Effector memory CD8-positive, alpha-beta T cell (primary cell): ENCODE measurements around the gene LMX1B.

ENCODE experiments used
- ATAC-seq: fragments of 150-1000 bp; cut with Tn5 transposase; replicated peaks from 2 replicates; pipeline ENCODE4 v1.10.0; 2021; ENCODE audit warnings: mild to moderate bottlenecking, moderate library complexity
- DNase-seq, 3 experiments: peaks; one replicate each; pipeline ENCODE4 v3.0.0; 2021
- H3K27ac Mint-ChIP-seq, 2 donors: one replicate each; pipeline ENCODE4 v1.8.0; 2022; ENCODE audit warnings: mild to moderate bottlenecking in 2 of 2, mixed read lengths in 2 of 2, moderate library complexity in 2 of 2
- H3K27me3 Mint-ChIP-seq, 2 donors: one replicate each; pipeline ENCODE4 v1.8.0; 2022; ENCODE audit warnings: mixed read lengths in 2 of 2
- H3K36me3 Mint-ChIP-seq: one replicate; pipeline ENCODE4 v1.8.0; 2022; ENCODE audit warnings: mild to moderate bottlenecking, moderate library complexity, mixed read lengths; ENCODE audit not compliant: insufficient read depth
- H3K4me1 Mint-ChIP-seq, 2 donors: one replicate each; pipeline ENCODE4 v1.8.0; 2022; ENCODE audit warnings: low read depth in 2 of 2, mixed read lengths in 2 of 2
- H3K4me3 Mint-ChIP-seq, 2 donors: one replicate each; pipeline ENCODE4 v1.8.0; 2022; ENCODE audit warnings: mild to moderate bottlenecking in 2 of 2, mixed read lengths in 2 of 2, moderate library complexity in 2 of 2
- H3K9me3 Mint-ChIP-seq, 2 donors: one replicate each; pipeline ENCODE4 v1.8.0; 2022; ENCODE audit warnings: mixed read lengths in 2 of 2

LMX1B gene

DNA sequence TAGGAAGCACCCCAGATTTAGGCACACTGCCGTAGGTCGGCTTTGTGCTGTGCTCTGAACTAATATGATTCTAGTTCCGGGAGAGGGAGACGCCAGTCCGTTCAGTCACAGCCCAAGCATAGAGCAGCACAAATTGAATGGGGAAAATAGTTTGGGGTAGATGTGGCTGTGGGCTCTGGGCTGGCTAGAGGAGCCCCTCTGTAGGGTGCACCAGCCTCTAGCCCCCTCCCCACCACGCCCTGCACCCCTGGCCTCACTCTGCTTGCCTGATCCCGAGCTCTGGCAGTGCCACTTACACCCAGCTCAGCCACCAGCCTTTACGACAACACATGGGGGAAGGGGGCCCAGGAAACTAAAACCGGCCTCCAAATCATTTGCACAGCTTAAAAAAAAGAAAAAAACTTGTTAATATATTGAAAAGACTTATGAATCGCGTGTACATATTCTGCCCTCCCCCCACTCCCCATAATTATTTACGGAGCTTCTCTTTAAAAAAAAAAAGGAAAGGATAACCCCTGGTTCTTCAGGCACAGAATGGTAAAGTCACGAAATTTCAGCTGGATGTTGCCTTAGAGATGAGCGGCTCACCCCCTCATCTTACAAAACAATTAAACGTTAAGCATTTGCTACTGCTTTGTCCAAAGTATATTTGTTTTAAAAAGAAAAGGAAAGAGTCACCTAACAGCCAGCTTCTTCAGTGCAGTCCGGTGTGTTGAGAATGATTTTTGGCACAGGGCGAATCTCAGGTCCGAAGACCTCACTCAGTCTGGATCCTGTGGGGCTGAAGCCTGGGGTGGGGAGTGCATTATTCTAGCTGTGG lies 3.5 kb downstream of the LMX1B start:
- Mint-ChIP-seq H3K36me3 (peaks cover 3% of the 10 kb centered on the region), H3K9me3 (no peaks in the 10 kb centered on the region), H3K27me3 (peaks cover 64 to 89% of the 10 kb centered on the region in 2 donors), H3K4me3 (no peak overlapping the region), H3K27ac (no peak overlapping the region), H3K4me1 (peaks cover 10 to 17% of the 10 kb centered on the region in 2 donors)
- no peak for ATAC-seq
- DNase-seq = no peak

- Mint-ChIP-seq H3K27ac (no peak overlapping the region), H3K27me3 (peaks cover 69 to 89% of the 10 kb centered on the region in 2 donors), H3K9me3 (no peaks in the 10 kb centered on the region), H3K36me3 (peaks cover 3% of the 10 kb centered on the region), H3K4me3 (peak overlapping the region in 1 of 2 donors; percentile 23), H3K4me1 (peaks cover 10 to 16% of the 10 kb centered on the region in 2 donors)
- no peak for DNase-seq
- ATAC-seq = no peak
Measured at GRCh38 chr9:126617823-126618165, 4.1 kb downstream of the LMX1B start.

DNA sequence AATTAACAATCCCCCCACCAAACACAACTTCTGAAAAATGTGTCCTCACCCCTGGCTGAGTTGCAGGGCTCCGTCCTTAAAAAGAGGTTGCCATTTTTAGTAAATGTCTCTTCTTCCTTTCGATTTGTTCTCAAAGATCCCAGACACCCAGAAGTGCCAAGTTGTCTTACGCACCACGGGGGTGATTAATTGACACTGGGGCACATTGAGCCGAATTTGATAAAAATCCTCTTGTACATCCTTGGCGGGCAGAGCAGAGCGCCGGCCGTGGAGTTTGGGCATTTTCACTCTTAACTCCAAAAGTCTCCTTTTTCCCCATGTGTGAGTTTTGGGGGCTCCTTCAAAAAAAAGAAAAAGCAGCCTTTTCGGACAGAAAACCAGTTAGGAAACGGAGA lies 4.5 kb downstream of the LMX1B start:
- Mint-ChIP-seq H3K4me3 (peak overlapping the region in 1 of 2 donors; percentile 23), H3K9me3 (no peaks in the 10 kb centered on the region), H3K27me3 (peaks cover 73 to 89% of the 10 kb centered on the region in 2 donors), H3K27ac (no peak overlapping the region), H3K36me3 (peaks cover 3% of the 10 kb centered on the region), H3K4me1 (peaks cover 10 to 14% of the 10 kb centered on the region in 2 donors)
- DNase-seq (no peak), ATAC-seq (no peak)

DNA sequence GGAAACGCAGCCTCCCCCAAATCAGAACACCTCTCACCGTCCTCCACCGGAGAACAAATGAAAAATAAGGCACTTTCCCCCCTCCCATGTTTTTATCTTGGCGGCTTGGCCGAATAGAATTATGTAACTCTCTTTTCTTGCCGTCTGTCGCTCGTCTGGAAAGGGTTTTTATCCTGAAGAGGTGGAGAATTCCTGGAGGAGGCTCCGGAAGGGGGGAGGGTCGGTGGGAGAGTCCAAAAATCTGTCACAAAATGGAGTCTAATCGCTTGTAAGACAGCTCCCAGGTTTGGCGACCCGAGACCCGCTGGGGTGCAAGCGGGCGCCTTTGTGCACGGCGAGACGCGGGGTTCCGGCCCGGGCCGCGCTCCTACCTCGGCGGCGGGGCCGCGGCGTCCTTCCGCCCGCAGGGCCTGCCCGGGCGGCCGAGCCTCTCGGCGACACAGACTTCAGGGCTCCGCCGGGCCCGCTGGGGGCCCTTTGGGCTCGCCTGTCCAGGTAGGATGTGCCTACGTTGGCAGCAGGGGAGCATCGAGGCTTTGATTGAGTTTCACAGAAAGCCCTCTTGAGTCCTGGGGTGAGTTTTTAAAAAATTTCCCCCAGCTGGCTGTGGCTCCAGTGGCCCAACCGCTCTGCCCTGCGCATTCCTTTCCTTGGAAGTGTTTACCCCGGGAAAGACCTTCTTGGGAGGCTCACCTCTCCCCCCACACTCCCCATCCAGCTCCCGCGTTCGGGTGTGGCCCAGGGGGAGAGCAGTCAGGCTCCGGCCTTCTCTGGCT lies 5.0 kb downstream of the LMX1B start:
- H3K36me3 Mint-ChIP-seq = peaks cover 3% of the 10 kb centered on the region
- no peaks in the 10 kb centered on the region for H3K9me3 Mint-ChIP-seq
- H3K4me3 Mint-ChIP-seq = no peak overlapping the region
- ATAC-seq = no peak
- H3K4me1 Mint-ChIP-seq = peaks cover 10 to 14% of the 10 kb centered on the region in 2 donors
- DNase-seq = no peak
- no peak overlapping the region for H3K27ac Mint-ChIP-seq
- peaks cover 79 to 91% of the 10 kb centered on the region in 2 donors for H3K27me3 Mint-ChIP-seq

DNA sequence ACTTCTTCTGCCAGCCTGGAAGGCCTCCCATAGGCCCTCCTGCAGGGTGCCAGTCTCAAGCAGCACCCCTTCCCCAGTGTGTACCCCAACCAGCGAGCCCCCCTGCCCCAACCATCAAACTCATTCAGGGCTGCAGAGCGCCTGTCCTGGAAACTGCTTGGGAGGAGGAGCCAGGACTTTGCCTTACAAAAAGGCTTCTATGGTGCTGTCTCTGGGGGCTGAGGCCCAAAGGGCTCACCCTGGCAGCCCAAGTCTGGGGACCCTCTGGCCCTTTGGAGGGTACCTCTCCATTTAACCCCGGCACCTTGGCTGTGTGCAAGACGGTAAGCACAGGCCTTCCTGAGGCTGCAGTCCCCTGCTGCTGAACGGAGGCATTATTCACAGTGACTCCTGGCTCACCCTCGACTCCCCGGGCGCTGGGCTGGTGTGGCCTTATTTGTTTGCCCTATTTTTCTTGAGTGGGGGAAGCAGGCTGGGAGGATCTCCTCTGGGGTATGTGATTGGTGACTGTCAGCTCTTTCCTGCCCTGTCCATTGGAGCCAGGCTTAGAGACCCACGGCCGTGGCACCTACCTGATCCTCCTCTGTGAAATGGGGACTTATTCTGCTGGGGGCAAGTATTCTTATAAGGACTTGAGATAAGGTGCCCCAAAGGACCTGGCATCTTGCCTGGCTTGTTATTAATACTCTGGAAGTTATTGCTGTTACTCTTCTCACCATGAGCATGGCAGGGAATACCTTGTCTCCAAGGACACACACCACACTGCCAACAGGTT lies 5.8 kb downstream of the LMX1B start:
- peaks cover 6% of the 10 kb centered on the region for H3K36me3 Mint-ChIP-seq
- no peak overlapping the region for H3K4me3 Mint-ChIP-seq
- H3K4me1 Mint-ChIP-seq = peaks cover 7 to 11% of the 10 kb centered on the region in 2 donors
- ATAC-seq (no peak), DNase-seq (no peak)
- peaks cover 83 to 92% of the 10 kb centered on the region in 2 donors for H3K27me3 Mint-ChIP-seq
- H3K27ac Mint-ChIP-seq = no peak overlapping the region
- no peaks in the 10 kb centered on the region for H3K9me3 Mint-ChIP-seq

- no peak overlapping the region for H3K4me3 Mint-ChIP-seq
- peaks cover 9 to 13% of the 10 kb centered on the region in 2 donors for H3K4me1 Mint-ChIP-seq
- H3K36me3 Mint-ChIP-seq = peaks cover 6% of the 10 kb centered on the region
- peaks cover 90 to 97% of the 10 kb centered on the region in 2 donors for H3K27me3 Mint-ChIP-seq
- H3K27ac Mint-ChIP-seq = no peak overlapping the region
- no peak for DNase-seq
- no peaks in the 10 kb centered on the region for H3K9me3 Mint-ChIP-seq
- ATAC-seq = no peak
Measured at GRCh38 chr9:126620478-126620877, 6.8 kb downstream of the LMX1B start.

DNA sequence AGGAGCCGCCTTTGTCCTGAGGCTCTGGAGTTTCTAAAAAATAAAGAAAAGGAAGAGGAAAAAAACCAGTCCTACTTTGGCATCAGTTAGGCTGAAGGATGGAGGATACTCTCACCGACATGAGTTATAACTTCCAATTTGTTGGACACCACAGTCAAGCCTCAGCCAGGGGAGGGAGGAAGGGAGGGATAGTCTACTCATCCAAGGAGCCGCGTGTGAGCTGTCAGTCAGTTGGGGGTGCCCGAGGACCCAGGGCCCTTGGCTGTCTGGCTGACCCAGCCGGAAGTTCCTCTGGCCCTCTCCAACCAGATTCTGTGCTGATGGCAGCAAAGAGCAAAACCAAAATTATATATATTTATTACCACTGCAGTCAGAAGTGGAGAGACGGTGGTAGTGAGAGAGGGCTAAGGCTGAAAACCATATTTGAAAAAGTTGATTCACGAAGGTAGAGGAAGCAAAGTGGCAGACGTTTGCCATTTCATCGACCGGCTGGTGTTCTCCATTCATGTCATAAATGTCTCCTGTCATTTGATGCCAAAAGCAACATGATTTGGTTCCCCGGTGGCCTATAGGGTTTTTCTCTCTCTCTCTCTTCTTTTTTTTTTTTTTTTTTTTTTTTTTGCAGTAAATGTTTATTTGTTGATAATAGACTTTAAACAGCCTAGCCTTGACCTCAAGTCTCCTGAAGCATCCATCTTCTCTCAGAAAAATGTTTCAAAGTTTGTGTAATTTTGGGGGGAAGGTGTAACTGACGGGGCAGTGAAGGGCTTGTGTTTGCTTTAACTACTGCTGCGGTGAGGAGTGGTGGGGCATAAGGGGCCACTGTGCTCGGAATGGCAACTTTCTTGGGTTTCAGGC lies 7.6 kb downstream of the LMX1B start:
- peaks cover 13 to 20% of the 10 kb centered on the region in 2 donors for H3K4me1 Mint-ChIP-seq
- no peak overlapping the region for H3K27ac Mint-ChIP-seq

GRCh38 chr9:126621919-126622735 lies 8.4 kb downstream of the LMX1B start:
- Mint-ChIP-seq H3K9me3 (no peaks in the 10 kb centered on the region), H3K27ac (no peak overlapping the region), H3K4me3 (no peak overlapping the region), H3K27me3 (peaks cover 89 to 97% of the 10 kb centered on the region in 2 donors), H3K36me3 (peaks cover 6% of the 10 kb centered on the region), H3K4me1 (peaks cover 15 to 20% of the 10 kb centered on the region in 2 donors)
- DNase-seq = no peak
- ATAC-seq = no peak

More for the DNA sequence above, 7.6 kb downstream of the LMX1B start:
- no peaks in the 10 kb centered on the region for H3K9me3 Mint-ChIP-seq
- no peak for ATAC-seq
- peaks cover 90 to 97% of the 10 kb centered on the region in 2 donors for H3K27me3 Mint-ChIP-seq
- no peak for DNase-seq
- H3K36me3 Mint-ChIP-seq = peaks cover 6% of the 10 kb centered on the region
- no peak overlapping the region for H3K4me3 Mint-ChIP-seq

- DNase-seq = no peak
- peaks cover 95 to 99% of the 10 kb centered on the region in 2 donors for H3K27me3 Mint-ChIP-seq
- ATAC-seq = no peak
- H3K4me3 Mint-ChIP-seq = no peak overlapping the region
- peaks cover 3% of the 10 kb centered on the region for H3K36me3 Mint-ChIP-seq
- peaks cover 13 to 18% of the 10 kb centered on the region in 2 donors for H3K4me1 Mint-ChIP-seq
- H3K9me3 Mint-ChIP-seq = no peaks in the 10 kb centered on the region
- H3K27ac Mint-ChIP-seq = no peak overlapping the region
Measured at GRCh38 chr9:126623314-126623666, 9.6 kb downstream of the LMX1B start.

GRCh38 chr9:126623667-126624478 lies 10.1 kb downstream of the LMX1B start:
- no peak for ATAC-seq
- no peaks in the 10 kb centered on the region for H3K9me3 Mint-ChIP-seq
- H3K27ac Mint-ChIP-seq = no peak overlapping the region
- peaks cover 3% of the 10 kb centered on the region for H3K36me3 Mint-ChIP-seq
- no peak overlapping the region for H3K4me3 Mint-ChIP-seq
- H3K4me1 Mint-ChIP-seq = peaks cover 10 to 17% of the 10 kb centered on the region in 2 donors
- DNase-seq = no peak
- peaks cover 98 to 99% of the 10 kb centered on the region in 2 donors for H3K27me3 Mint-ChIP-seq

GRCh38 chr9:126624479-126624826 lies 10.7 kb downstream of the LMX1B start:
- Mint-ChIP-seq H3K27ac (no peak overlapping the region), H3K4me3 (no peak overlapping the region), H3K27me3 (peaks cover 99% of the 10 kb centered on the region in 2 donors), H3K4me1 (peaks cover 10 to 15% of the 10 kb centered on the region in 2 donors), H3K36me3 (peaks cover 3% of the 10 kb centered on the region), H3K9me3 (no peaks in the 10 kb centered on the region)
- ATAC-seq (no peak), DNase-seq (no peak)
